ENCODE data around the gene PELI1.

Gene PELI1, protein sequence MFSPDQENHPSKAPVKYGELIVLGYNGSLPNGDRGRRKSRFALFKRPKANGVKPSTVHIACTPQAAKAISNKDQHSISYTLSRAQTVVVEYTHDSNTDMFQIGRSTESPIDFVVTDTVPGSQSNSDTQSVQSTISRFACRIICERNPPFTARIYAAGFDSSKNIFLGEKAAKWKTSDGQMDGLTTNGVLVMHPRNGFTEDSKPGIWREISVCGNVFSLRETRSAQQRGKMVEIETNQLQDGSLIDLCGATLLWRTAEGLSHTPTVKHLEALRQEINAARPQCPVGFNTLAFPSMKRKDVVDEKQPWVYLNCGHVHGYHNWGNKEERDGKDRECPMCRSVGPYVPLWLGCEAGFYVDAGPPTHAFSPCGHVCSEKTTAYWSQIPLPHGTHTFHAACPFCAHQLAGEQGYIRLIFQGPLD
- total RNA-seq = 45.7 to 139 reads per million in 2 experiments

DNA sequence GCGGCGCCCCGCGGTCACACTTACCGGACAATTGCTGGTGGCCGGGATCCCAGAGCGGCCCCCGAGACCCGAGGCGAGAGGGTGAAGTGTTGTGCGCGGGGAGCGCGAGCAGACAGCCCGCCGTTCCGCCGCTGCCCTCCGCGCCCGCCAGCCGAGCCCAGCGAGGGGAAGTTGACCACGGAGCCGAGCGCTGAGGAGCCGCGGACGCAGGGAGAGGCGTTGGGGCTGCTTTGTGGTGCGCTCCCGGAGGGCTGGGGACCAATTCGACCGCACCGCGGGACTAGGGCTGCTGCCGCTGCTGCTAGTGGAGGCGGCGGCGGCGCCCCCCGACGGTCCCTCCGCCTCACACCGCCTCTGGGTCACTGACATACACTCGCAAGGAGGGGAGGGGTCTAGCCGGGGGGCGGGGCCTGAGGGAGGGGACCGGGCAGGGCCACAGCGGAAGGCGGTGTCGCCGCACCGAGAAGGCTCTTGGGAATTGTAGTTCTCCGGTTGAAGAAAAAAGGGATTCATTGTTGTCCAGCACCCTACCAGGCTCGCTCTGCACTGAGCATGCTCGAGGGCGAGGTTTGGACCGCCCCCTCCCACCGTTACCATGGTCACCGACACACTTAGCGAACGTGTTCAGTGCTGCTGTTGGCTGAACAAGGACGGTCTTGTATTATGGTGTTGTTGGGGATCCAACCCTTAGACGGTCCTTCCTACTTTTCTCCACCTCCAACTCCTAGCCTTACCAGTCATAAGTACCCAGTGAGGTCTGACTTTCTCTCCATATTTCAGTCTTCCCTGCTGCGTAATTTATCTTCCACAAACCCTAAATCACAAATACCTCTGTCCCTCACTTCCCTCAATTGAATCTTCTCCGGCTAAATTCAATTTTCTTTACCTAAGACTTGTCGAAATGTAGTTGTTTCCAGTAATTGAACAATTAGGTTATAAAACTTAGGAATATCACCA, at the start of gene PELI1:
PELI1 (minus strand) TSS at position 364 of the 957 bp plus-strand sequence. CDS start 36,110 bp downstream, outside the sequence.
- peak; percentile 94 for DNase-seq (ENCODE audit: low read depth)

DNA sequence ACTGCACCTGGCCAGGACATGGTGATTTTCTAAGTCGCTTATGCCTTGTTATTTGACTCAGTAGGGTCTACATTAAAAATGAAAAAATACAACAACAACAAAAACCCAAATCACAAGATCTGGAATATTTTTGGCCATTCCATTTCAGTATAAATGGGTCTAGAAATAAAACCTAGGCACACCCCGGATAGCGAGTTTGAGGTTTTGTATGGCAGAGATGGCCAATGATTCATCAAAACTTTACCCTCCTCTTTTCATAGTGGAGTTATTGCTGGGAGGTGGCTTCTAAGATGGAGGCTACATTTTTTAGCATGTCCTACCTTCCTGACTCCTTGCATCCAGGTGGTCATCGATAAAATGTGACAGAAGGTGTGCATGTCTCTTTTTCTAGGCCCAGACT, 49.3 kb upstream of the PELI1 start:
- no peak for DNase-seq (ENCODE audit: low read depth)

DNA sequence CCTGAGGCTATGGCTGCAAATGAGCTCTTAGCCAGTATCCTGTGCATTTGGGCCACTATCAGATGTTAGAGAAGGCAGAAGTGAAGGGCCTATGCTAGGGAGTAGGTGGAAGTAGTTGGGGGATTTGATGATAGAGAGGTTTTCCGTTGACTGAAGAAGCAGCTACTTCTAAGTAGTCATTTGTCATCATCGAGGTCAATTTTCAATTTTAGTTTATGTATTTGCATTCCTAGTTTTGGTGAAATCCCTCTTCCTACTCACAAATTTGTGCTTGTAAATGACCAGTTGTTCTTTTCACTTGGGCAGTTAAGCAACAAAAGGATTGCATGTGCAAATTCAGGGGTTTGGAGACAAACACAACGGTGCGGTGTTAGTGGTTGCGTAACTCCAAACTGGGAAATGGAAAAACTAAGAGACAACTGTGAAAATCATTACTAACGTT, 48.5 kb upstream of the PELI1 start:
- DNase-seq (ENCODE audit: low read depth) = no peak

DNA sequence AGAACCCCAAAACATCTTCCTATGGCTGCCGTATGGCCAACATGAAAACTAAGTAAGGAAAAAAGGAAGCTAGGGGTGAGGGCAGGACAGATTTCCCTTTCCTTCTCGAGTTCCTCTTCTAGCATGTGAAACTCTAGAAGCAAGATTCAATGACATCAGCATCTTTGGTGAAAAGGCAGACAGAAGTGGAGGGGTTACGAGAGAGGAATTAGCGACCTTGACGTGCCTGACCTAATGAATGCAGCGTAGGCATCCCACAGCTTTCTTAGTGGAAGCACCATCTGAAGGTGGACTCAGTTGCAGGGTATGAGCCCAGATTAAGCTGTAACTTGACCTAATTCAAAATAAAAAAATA, 47.9 kb upstream of the PELI1 start:
- DNase-seq (ENCODE audit: low read depth) = no peak

DNA sequence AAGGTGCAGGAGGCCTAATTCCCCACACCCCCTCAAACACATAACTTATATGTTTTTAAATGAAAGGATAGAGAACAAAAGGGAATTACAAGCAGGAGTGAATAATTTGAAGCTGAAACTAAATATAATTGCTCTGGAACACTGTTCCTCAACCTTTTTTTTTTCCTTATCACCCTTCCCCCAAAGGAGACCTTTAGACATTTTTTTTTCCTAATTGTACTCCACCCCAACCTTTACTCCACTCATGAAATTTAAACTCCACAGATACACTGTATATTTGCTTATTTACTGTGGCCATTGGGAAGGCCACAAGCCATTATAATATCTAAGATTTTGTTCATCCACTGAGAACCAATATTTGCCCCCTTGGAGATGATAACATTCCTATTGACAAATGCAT, 45.4 kb upstream of the PELI1 start:
- DNase-seq (ENCODE audit: low read depth) = no peak

DNA sequence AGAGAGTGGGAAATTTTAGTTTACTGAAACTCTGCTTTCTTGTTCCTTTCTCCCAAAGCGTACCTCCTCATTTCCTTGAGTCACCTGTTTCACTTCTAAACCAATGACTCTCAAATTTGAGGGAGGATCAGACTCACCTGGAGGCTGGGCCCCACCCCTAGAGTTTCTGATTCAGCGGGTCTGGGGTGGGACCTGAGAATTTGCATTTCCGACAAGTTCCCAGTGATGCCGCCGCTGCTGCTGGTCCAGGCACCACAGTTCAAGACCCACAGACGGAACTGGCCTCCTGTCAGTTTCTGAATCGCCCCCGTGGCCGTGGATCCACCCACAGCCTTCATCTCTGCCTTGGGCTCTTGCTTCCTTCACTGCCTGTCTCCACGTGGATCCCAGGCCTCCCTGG, 44.9 kb upstream of the PELI1 start:
- DNase-seq (ENCODE audit: low read depth) = no peak

DNA sequence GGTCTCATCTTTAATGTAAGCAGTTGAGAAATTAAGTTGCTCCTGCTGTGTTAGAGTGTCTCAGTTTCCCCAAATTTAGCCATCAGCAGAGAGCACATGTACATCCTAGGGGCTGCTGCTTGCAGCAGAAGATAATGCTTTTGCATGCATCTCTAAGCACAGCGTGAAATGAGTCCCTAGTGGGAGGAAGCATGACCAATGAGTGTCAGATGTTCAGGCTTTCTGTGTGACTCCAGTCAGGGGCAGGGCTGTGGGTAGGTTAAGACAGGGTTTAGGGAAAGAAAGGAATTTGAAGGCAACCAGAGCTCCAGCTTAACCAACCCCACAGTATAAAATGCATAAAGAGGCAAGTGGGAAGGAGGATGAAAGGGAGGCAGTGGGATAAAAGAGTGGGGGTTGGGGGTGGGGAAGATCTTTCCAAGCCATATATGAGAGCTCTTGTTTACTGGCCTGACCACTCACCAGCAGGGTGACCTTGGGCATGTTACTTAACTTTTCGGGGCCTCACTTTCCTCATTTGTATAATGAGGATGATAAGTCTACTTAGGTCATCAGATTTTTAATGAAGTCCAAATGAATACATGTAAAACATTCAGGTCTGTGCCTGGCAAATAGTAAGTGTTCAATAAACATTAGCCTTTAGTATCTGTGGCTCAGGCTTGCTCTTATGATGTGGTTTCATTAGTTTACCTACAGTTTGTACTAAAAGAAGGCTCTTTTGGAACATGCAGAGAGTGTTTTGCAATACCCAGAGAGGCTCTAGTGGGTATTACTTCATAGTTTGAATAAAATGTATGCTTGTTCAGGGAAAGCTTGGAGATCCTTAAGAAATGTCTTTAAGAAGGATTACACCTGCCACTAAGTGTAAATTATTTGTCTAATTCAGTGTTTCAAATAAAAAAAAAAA, 42.7 kb upstream of the PELI1 start:
- DNase-seq (ENCODE audit: low read depth) = no peak

DNA sequence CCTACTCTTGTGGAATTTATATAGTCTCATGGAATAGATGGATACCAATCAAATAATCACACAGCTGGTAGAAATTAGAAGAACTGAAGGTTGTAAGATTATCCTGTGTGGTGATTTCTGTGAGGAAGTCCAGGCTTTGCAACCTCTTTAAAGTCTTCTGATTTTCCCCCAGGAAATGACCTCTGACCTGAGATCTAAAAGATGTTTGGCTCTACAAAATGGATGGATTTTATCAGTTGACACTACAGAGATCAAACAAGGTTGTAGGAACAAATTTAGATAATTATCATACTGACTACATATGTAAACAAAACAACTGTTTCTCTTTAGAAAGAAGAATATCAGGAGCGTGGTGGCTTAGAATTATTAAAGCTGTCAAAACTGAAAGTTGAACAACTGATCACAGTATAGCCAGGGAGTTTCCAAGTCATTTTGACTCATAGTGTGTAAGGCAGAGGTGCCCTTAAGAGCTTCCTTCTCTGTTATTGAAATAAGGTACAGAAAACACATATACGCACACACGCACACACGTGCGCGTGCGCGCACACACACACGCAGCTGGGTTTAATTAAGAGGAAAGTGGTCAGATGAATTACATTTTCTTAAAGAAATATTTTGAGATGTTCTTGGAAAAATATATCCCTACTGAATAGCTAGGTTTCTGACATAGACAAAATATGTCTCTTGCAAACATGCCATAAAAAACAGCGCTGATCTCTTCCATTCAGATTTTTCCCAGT, 35.5 kb upstream of the PELI1 start:
- DNase-seq (ENCODE audit: low read depth) = no peak

DNA sequence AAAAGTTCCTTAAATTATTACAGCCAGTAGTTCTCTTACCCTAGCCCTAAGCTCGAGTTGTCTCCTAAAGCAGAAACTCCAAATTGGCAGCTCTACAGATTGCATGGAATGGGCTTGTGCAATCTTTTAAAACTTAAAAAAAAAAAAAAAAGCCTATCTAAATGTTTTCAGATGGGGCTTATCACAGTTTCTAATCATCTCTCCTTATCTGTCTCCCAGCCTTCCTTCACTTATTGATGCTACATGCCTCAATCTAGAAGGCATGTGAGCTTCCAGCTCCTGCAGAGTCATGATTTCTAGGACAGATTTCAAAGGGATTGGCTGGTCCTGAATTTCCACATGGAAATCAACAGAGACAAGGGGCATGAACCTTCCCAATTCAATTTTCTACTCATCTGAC, 33.1 kb upstream of the PELI1 start:
- no peak for DNase-seq (ENCODE audit: low read depth)

DNA sequence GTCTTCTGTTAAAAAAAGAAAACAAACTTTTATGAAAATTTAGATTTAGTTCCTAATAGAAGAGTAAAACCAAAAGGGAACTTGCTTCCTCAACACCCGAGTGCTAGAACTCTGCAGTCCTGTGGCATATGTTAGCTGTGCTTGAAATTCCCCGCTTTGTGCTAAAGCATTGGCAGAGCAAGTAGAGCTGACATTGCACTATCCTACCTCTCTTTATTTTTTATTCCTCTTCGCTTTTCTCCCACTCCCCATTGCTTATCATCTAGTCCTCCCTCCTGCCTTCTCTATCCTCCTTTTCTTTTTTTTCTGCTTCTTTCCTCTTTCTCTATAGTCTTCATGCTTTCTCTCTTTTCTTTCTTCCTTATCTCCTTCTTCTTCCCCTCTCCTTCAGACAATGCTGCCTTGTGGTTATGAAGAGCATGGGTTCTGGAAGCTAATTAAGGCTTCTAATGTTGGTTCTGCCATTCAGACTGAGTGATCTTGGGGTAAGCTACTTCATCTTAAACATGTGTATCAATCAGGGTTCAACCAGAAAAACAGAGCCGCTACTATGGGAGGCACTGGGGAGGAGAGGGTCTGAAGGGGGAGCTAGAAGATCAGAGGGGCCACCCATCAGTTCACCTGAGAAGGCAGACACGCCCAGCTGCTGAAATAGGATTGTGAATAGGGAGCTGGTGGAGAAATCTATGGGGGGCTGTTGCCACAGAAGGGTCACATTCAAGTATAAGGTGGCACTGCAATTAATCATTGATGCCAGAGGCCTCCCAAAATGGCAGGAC, 31.4 kb upstream of the PELI1 start:
- no peak for DNase-seq (ENCODE audit: low read depth)

DNA sequence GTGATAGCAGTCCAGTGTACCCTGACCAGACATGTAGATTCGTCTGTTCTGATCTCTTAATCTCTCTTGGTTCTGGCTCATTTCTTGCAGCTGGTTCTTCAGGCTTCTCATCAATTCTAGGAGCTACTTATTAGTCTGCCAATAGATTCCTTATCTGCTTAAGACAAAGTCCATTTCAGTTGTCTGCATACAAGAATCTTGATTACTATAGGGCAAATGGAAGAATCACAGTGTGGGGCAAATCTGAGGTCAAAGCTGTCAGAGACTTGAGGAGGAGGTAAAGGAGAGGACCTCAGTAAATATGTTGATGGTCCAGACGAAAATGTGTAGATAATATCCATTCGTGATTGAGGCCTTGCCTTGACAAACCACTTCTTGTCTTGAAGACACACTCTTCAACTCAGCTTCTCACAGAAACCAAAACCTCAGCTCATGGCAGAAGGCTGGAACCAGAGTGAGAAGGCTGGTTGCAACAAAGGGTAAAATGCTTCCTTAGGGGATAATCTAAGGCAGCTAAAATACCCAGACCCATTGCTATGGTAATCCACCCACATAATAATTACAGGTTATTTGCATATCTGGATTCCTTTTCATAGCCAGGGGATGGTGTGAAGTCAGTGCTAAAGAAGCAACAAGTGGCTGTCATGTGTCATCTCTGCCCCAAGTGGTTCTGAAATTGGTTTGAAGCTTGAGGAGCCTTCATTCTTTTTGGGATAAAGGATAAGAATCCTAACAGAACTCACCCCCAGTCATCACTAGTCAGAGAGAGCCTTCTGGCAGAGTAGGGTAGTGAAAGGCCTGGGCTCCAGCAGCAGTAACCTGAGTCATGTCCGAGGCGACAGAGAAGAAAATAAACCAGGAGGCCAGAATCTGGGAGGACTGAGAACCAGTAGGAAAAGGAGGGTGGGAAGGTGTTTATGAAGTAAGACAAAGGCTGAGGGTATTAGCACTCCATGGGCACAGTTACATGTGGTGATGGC, 29.2 kb upstream of the PELI1 start:
- DNase-seq (ENCODE audit: low read depth) = no peak

DNA sequence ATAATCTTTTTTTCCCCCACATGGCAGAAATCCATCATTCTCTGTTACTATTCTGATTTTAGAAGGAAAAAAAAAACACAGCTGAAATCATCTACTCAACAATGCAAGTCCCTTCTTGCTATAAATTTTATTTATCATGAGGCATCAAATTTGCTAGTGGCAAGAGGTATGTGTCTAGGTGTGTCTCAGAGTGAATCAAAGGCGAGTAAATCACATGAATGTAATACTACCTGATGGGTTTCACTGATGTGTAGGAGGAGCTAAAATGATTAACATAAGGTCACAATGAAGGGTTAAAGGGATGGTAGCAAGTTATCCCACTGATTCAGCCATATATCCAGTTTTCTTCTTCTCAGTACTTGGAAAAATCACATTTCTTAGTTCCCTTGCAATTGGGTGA, 24.5 kb upstream of the PELI1 start:
- no peak for DNase-seq (ENCODE audit: low read depth)

DNA sequence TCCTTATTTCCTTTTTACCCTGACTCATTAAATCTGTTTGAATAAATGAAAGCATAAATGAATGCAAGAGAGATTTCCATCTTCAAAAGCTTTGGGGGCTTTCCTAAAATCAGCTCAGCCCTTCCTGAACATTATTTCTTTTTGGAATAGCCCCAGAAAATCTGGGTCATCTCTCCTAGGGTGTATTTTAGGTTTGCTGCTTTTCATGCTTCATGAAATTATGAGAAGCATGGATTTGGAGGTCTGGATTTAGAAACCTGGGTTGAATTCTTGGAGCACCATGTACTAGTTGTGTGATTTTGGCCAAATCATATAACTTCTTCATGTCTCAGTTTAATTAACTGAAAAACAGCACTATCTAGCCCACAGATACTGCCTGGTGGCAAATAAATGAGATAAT, 24.0 kb upstream of the PELI1 start:
- DNase-seq (ENCODE audit: low read depth) = no peak

DNA sequence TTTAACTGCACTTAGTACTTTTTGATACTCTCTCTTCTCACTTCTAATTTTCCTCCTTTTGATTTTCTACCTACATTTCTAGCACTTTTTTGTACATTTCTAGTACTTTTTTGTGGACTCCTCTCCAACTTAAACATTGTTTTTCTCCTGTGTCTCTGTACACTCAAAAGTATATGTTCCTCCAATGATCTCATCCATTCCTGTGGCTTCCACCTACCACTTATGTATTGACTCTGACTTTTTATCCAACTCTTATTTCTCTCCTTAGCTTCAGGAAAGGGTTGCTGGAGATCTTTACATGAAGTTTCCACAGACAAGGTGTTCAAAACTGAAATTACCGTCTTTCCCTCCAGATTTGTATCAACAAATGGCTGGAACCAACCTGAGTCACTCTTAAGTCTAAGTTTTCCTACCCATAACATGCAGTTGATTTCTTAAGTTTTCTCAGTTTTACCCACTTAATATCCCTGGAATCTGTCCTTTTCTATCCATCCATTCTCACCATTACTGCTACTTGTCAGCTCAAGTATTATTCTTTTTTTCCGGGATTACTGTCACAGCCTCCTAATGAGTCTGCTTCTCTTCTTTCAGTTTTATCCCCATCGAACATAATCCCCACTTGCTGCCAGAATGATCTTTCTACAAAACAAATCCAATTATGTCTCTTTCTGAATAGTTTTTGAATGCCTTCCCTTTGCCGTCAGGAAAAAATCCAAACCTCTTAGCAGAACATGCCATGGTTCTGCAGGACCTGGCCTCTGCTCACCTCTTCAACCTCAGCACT, 22.6 kb upstream of the PELI1 start:
- DNase-seq (ENCODE audit: low read depth) = no peak

DNA sequence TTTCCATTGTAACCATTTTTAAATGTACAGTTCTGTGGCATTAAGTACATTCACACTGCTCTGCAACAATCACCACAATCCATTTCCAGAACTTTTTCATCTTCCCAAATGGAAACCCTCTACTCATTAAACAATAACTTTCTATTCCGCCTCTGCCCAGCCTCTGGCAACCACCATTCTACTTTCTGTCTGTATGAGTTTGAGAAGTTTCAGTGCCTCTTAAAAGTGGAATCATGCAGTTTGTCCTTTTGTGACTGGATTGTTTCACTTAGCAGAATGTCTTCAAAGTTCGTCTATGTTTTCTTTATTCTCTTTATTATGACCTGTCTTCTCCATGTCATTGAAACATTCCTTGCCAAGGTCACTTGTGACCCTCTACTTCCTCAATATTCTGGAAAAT, 22.0 kb upstream of the PELI1 start:
- no peak for DNase-seq (ENCODE audit: low read depth)

DNA sequence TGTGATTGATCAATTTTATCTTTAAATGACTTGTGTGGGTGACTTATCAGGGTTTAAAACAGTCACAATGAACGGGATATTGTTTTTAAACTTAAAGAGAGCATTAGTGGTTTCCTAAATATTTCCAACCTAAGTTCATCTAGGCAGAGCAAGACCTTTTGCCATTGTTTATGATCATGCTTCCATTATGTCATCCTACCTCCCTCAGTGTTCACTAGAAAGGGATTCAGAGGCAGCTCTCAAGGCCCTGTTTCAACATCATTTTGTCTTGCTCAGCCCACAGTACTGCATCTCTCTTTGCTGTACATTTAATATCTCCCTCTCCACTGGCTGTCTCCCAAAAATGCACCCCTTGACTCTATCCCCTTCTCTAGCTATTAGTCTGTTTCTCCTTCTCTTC, 21.5 kb upstream of the PELI1 start:
- no peak for DNase-seq (ENCODE audit: low read depth)

DNA sequence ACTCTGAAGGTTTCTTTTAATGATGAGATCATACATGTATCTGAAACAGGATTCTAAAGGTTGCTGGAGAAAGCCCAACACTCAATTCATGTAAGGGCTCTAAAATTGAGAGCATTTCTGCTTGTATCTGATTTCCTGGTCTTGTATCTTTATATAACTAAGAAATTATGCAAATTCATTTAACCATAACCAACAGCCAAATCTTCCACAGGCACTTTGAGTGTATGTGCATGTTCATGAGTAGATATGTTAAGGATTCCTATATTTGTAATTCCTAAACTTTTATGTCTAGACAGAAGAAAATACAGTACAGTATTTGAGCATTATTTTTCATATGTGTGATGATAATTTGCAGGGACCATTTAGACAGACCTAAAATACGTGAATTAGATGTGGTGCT, 20.4 kb upstream of the PELI1 start:
- no peak for DNase-seq (ENCODE audit: low read depth)

DNA sequence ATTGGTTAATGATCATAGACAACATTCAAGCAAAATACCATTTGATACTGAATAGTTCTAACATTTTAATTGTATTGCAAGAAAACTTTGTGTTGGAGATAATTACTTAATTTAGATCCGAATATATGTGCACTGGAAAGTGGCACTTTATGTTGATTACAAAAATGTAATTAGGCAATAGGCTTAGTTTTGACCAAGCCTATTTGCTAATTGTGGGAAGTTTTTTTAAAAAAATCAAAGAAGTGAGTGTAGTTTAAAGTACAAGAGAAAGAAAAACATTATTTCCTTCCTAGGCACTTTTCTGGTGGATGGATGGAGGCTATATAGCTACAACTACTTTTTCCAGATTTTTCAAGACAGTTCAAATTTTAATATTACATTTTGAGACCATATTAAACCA, 18.3 kb upstream of the PELI1 start:
- no peak for DNase-seq (ENCODE audit: low read depth)

Data from T follicular helper cell (primary cell).